ENCODE data around the gene DMPK. TPM values are rescaled to one million over a fixed set of nuclear protein-coding genes. Genes with fewer than 3 reads are reported as not detected.
A peak's percentile ranks its signal among the peaks of the same experiment; 100 is the strongest.

DMPK gene
- total RNA-seq, 1 experiment from 2014 or later, result 119 TPM

DNA sequence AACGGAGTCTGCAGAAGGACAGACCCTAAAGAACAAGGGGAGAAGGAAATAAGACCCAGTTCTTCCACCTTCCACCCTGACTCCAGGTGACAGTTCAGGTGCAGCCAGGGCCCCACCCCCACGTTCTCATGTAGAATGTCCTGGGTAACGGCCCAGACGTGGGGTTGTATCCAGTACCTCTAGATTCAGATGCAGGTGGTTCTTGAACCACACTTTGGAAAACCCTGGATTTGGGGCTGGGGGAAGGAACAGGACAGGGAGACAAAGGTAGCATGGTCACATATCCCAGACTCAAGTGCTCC lies 2.2 kb downstream of the DMPK start:
- Histone ChIP-seq H3K4me3 (ENCODE audit: low read depth in 2 of 2, low read length in 2 of 2) (peak overlapping the region; percentile 52 to 62; a peak in 3 of 4 replicates), H3K36me3 (ENCODE audit: control insufficient read depth, insufficient read depth, low read length) (no peaks in the 10 kb centered on the region), H3K4me1 (ENCODE audit: control insufficient read depth, insufficient read depth, low read length) (peaks cover 25% of the 10 kb centered on the region), H3K27me3 (ENCODE audit: control insufficient read depth, insufficient read depth, low read length) (no peaks in the 10 kb centered on the region), H3K9me3 (ENCODE audit: control insufficient read depth, insufficient read depth, low read depth, low read length) (no peaks in the 10 kb centered on the region), H3K27ac (ENCODE audit: low read length) (peak overlapping the region; percentile 67)
- intact Hi-C loops (cut with micrococcal nuclease; ENCODE audit: unreplicated experiment), result no loop called here
- BruUV-seq (replicated peaks), result no TSS peak
- POLR2A ChIA-PET, result no interaction called here
- in situ Hi-C loops (cut with HindIII; ENCODE audit: low pct_unique_long_range_greater_than_20kb, low sequenced_read_pairs), result no loop called here
- ATAC-seq, result no peak
- CTCF ChIA-PET, result no interaction called here
- TF ChIP-seq TCF7L2 (IDR thresholded peaks at IDR 0.05; ENCODE audit: low read depth, low read length), result no peak
- no peak for TF ChIP-seq SIN3A (IDR thresholded peaks at IDR 0.05; ENCODE audit: borderline replicate concordance, insufficient read depth, low read depth, low read length)
- TF ChIP-seq, protein P1, sequence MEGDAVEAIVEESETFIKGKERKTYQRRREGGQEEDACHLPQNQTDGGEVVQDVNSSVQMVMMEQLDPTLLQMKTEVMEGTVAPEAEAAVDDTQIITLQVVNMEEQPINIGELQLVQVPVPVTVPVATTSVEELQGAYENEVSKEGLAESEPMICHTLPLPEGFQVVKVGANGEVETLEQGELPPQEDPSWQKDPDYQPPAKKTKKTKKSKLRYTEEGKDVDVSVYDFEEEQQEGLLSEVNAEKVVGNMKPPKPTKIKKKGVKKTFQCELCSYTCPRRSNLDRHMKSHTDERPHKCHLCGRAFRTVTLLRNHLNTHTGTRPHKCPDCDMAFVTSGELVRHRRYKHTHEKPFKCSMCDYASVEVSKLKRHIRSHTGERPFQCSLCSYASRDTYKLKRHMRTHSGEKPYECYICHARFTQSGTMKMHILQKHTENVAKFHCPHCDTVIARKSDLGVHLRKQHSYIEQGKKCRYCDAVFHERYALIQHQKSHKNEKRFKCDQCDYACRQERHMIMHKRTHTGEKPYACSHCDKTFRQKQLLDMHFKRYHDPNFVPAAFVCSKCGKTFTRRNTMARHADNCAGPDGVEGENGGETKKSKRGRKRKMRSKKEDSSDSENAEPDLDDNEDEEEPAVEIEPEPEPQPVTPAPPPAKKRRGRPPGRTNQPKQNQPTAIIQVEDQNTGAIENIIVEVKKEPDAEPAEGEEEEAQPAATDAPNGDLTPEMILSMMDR (IDR thresholded peaks at IDR 0.05), result no peak
- TF ChIP-seq, protein P2, sequence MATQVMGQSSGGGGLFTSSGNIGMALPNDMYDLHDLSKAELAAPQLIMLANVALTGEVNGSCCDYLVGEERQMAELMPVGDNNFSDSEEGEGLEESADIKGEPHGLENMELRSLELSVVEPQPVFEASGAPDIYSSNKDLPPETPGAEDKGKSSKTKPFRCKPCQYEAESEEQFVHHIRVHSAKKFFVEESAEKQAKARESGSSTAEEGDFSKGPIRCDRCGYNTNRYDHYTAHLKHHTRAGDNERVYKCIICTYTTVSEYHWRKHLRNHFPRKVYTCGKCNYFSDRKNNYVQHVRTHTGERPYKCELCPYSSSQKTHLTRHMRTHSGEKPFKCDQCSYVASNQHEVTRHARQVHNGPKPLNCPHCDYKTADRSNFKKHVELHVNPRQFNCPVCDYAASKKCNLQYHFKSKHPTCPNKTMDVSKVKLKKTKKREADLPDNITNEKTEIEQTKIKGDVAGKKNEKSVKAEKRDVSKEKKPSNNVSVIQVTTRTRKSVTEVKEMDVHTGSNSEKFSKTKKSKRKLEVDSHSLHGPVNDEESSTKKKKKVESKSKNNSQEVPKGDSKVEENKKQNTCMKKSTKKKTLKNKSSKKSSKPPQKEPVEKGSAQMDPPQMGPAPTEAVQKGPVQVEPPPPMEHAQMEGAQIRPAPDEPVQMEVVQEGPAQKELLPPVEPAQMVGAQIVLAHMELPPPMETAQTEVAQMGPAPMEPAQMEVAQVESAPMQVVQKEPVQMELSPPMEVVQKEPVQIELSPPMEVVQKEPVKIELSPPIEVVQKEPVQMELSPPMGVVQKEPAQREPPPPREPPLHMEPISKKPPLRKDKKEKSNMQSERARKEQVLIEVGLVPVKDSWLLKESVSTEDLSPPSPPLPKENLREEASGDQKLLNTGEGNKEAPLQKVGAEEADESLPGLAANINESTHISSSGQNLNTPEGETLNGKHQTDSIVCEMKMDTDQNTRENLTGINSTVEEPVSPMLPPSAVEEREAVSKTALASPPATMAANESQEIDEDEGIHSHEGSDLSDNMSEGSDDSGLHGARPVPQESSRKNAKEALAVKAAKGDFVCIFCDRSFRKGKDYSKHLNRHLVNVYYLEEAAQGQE (IDR thresholded peaks at IDR 0.05; ENCODE audit: insufficient read depth in 1 of 2, low read depth in 2 of 2, low read length in 1 of 2), result no peak
- no peak for TF ChIP-seq POLR2AphosphoS5 (IDR thresholded peaks at IDR 0.05; ENCODE audit: low read depth, low read length)
- no peak for DNase-seq (ENCODE audit: low read depth, low spot score)

DNA sequence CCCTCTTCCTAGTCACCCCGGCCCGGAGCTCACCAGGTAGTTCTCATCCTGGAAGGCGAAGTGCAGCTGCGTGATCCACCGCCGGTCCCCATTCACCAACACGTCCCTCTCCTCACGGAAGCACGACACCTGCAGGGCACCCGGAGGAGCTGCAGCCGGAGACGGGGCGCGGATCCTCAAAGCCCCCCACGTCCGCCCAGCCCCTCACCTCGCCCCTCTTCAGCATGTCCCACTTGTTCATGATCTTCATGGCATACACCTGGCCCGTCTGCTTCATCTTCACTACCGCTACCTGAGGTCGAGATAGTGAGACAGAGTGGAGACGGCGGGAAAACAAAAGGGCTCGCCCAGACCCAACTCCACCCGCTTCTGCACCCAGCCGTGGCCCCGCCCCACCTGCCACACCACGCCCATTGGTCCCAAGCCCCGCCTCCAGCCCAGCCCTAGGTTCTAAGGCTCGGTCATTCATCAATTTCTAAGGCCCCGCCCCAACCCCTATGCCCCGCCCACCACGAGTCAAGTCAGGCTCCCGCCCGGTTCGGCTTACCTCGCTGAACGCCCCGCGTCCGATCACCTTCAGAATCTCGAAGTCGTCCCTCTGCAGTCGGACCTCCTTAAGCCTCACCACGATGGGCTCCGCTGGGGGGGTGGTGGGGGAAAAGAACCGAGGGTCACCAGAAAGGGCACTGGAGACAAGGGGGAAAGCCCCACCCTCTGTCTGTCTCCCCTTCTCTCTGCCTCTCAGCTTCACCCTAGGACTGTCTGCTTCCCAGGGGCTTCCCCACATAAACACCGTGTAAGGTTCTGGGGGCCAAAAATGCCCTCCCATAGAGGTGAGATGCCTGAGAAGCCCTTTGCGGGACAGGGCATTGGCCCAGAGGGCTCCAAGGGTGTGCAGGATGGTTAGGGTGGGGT lies 2.8 kb downstream of the DMPK start:
- no TSS peak for BruUV-seq (replicated peaks)
- ATAC-seq, result peak; percentile 66
- Histone ChIP-seq H3K27me3 (ENCODE audit: control insufficient read depth, insufficient read depth, low read length) (no peaks in the 10 kb centered on the region), H3K36me3 (ENCODE audit: control insufficient read depth, insufficient read depth, low read length) (no peaks in the 10 kb centered on the region), H3K9me3 (ENCODE audit: control insufficient read depth, insufficient read depth, low read depth, low read length) (no peaks in the 10 kb centered on the region), H3K4me3 (ENCODE audit: low read depth in 2 of 2, low read length in 2 of 2) (peak overlapping the region; percentile 52 to 62; a peak in 3 of 4 replicates), H3K27ac (ENCODE audit: low read length) (peak overlapping the region; percentile 67), H3K4me1 (ENCODE audit: control insufficient read depth, insufficient read depth, low read length) (peaks cover 25% of the 10 kb centered on the region)
- intact Hi-C loops (cut with micrococcal nuclease; ENCODE audit: unreplicated experiment) (no loop called here), in situ Hi-C loops (cut with HindIII; ENCODE audit: low pct_unique_long_range_greater_than_20kb, low sequenced_read_pairs) (no loop called here)
- ChIA-PET CTCF (no interaction called here), POLR2A (no interaction called here)
- no peak for DNase-seq (ENCODE audit: low read depth, low spot score)
- TF ChIP-seq, protein P1 (IDR thresholded peaks at IDR 0.05), result peak; percentile 77; the same call in 1 of the 2 replicates
- TF ChIP-seq, protein P2 (IDR thresholded peaks at IDR 0.05; ENCODE audit: insufficient read depth in 1 of 2, low read depth in 2 of 2, low read length in 1 of 2), result no peak
- TF ChIP-seq TCF7L2 (IDR thresholded peaks at IDR 0.05; ENCODE audit: low read depth, low read length), result no peak
